ENCODE measurements around the gene PITPNC1.

The PITPNC1 gene

GRCh38 chr17:67546578-67547527, 169.8 kb downstream of the PITPNC1 start:
- no peak overlapping the region for H2BK120ac ChIP-seq (ENCODE audit: insufficient read depth, low read length, poor library complexity)
- no peak overlapping the region for H3K4me3 ChIP-seq (ENCODE audit: low read depth, low read length)
- no peak overlapping the region for H3K23ac ChIP-seq (ENCODE audit: low read length)
- no peak overlapping the region for H4K91ac ChIP-seq (ENCODE audit: low read depth, low read length)
- no peak for DNase-seq
- H3K4me1 ChIP-seq (ENCODE audit: control insufficient read depth in 1 of 2, insufficient read depth in 2 of 2, low read length in 2 of 2): no peaks in the 10 kb centered on the region
- H3K9ac ChIP-seq (ENCODE audit: low read length): no peak overlapping the region
- no peak overlapping the region for H4K12ac ChIP-seq (ENCODE audit: low read depth, low read length)
- no peaks in the 10 kb centered on the region for H3K79me2 ChIP-seq (ENCODE audit: control insufficient read depth, insufficient read depth, low read length, poor library complexity)
- WGBS (ENCODE audit: extremely low coverage, insufficient coverage, insufficient read length): no CpG with 5 or more reads among the region's 11 CpGs
- no peak overlapping the region for H3K18ac ChIP-seq (ENCODE audit: low read length)
- no peaks in the 10 kb centered on the region for H3K79me1 ChIP-seq (ENCODE audit: low read length)
- H4K8ac ChIP-seq (ENCODE audit: low read depth, low read length): no peak overlapping the region
- no peak overlapping the region for H3K4ac ChIP-seq (ENCODE audit: low read depth, low read length)
- H3K14ac ChIP-seq (ENCODE audit: low read length): no peak overlapping the region
- H2BK5ac ChIP-seq (ENCODE audit: low read depth, low read length, poor library complexity): no peak overlapping the region
- no peaks in the 10 kb centered on the region for H3K9me3 ChIP-seq (ENCODE audit: insufficient read depth, low read depth, low read length)
- H3K27me3 ChIP-seq (ENCODE audit: insufficient read depth, low read length): no peaks in the 10 kb centered on the region
- H2AK5ac ChIP-seq (ENCODE audit: low read length): no peak overlapping the region
- no peak overlapping the region for H3K27ac ChIP-seq (ENCODE audit: low read depth, low read length)
- no peak overlapping the region for H3K4me2 ChIP-seq (ENCODE audit: low read length)
- no peak overlapping the region for H2AFZ ChIP-seq (ENCODE audit: insufficient read depth, low read length, poor library complexity)
- no peak overlapping the region for H2BK12ac ChIP-seq (ENCODE audit: low read length)
- no peaks in the 10 kb centered on the region for H3K36me3 ChIP-seq (ENCODE audit: control insufficient read depth in 1 of 2, insufficient read depth in 2 of 2, low read length in 2 of 2)

- H3K27me3 ChIP-seq (ENCODE audit: insufficient read depth, low read length): no peaks in the 10 kb centered on the region
- WGBS (ENCODE audit: extremely low coverage, insufficient coverage, insufficient read length): no CpG with 5 or more reads among the region's 3 CpGs
- no peaks in the 10 kb centered on the region for H3K79me1 ChIP-seq (ENCODE audit: low read length)
- no peak overlapping the region for H3K4me3 ChIP-seq (ENCODE audit: low read depth, low read length)
- no peak overlapping the region for H2AK5ac ChIP-seq (ENCODE audit: low read length)
- no peak overlapping the region for H2BK120ac ChIP-seq (ENCODE audit: insufficient read depth, low read length, poor library complexity)
- H3K36me3 ChIP-seq (ENCODE audit: control insufficient read depth in 1 of 2, insufficient read depth in 2 of 2, low read length in 2 of 2): no peaks in the 10 kb centered on the region
- H4K91ac ChIP-seq (ENCODE audit: low read depth, low read length): no peak overlapping the region
- no peak overlapping the region for H3K18ac ChIP-seq (ENCODE audit: low read length)
- no peak overlapping the region for H3K4ac ChIP-seq (ENCODE audit: low read depth, low read length)
- H2BK12ac ChIP-seq (ENCODE audit: low read length): no peak overlapping the region
- no peaks in the 10 kb centered on the region for H3K79me2 ChIP-seq (ENCODE audit: control insufficient read depth, insufficient read depth, low read length, poor library complexity)
- H4K8ac ChIP-seq (ENCODE audit: low read depth, low read length): no peak overlapping the region
- no peak overlapping the region for H3K23ac ChIP-seq (ENCODE audit: low read length)
- DNase-seq: no peak
- no peak overlapping the region for H2AFZ ChIP-seq (ENCODE audit: insufficient read depth, low read length, poor library complexity)
- no peak overlapping the region for H3K4me2 ChIP-seq (ENCODE audit: low read length)
- H3K9ac ChIP-seq (ENCODE audit: low read length): no peak overlapping the region
- no peak overlapping the region for H4K12ac ChIP-seq (ENCODE audit: low read depth, low read length)
- no peaks in the 10 kb centered on the region for H3K4me1 ChIP-seq (ENCODE audit: control insufficient read depth in 1 of 2, insufficient read depth in 2 of 2, low read length in 2 of 2)
- H3K14ac ChIP-seq (ENCODE audit: low read length): no peak overlapping the region
- H3K9me3 ChIP-seq (ENCODE audit: insufficient read depth, low read depth, low read length): no peaks in the 10 kb centered on the region
- no peak overlapping the region for H3K27ac ChIP-seq (ENCODE audit: low read depth, low read length)
- H2BK5ac ChIP-seq (ENCODE audit: low read depth, low read length, poor library complexity): no peak overlapping the region
Observed at GRCh38 chr17:67548693-67549092, 171.6 kb downstream of the PITPNC1 start.

- Histone ChIP-seq H2BK5ac (ENCODE audit: low read depth, low read length, poor library complexity) (no peak overlapping the region), H3K9ac (ENCODE audit: low read length) (no peak overlapping the region), H2BK12ac (ENCODE audit: low read length) (no peak overlapping the region), H4K8ac (ENCODE audit: low read depth, low read length) (no peak overlapping the region), H3K14ac (ENCODE audit: low read length) (no peak overlapping the region), H3K4me2 (ENCODE audit: low read length) (no peak overlapping the region), H4K91ac (ENCODE audit: low read depth, low read length) (no peak overlapping the region), H2AFZ (ENCODE audit: insufficient read depth, low read length, poor library complexity) (no peak overlapping the region), H3K4me1 (ENCODE audit: control insufficient read depth in 1 of 2, insufficient read depth in 2 of 2, low read length in 2 of 2) (no peaks in the 10 kb centered on the region), H3K9me3 (ENCODE audit: insufficient read depth, low read depth, low read length) (no peaks in the 10 kb centered on the region), H3K79me1 (ENCODE audit: low read length) (no peaks in the 10 kb centered on the region), H3K4ac (ENCODE audit: low read depth, low read length) (no peak overlapping the region), H3K27me3 (ENCODE audit: insufficient read depth, low read length) (no peaks in the 10 kb centered on the region), H3K23ac (ENCODE audit: low read length) (no peak overlapping the region), H2AK5ac (ENCODE audit: low read length) (no peak overlapping the region), H3K79me2 (ENCODE audit: control insufficient read depth, insufficient read depth, low read length, poor library complexity) (no peaks in the 10 kb centered on the region), H3K27ac (ENCODE audit: low read depth, low read length) (no peak overlapping the region), H3K18ac (ENCODE audit: low read length) (no peak overlapping the region), H3K36me3 (ENCODE audit: control insufficient read depth in 1 of 2, insufficient read depth in 2 of 2, low read length in 2 of 2) (no peaks in the 10 kb centered on the region), H2BK120ac (ENCODE audit: insufficient read depth, low read length, poor library complexity) (no peak overlapping the region), H3K4me3 (ENCODE audit: low read depth, low read length) (no peak overlapping the region), H4K12ac (ENCODE audit: low read depth, low read length) (no peak overlapping the region)
- peak in 1 of 2 donors; percentile 8 for DNase-seq
- no CpG with 5 or more reads among the region's 9 CpGs for WGBS (ENCODE audit: extremely low coverage, insufficient coverage, insufficient read length)
Observed at GRCh38 chr17:67549820-67550219, 172.7 kb downstream of the PITPNC1 start.

- H3K79me1 ChIP-seq (ENCODE audit: low read length): no peaks in the 10 kb centered on the region
- no peak overlapping the region for H2BK12ac ChIP-seq (ENCODE audit: low read length)
- no peak overlapping the region for H2AFZ ChIP-seq (ENCODE audit: insufficient read depth, low read length, poor library complexity)
- H3K4ac ChIP-seq (ENCODE audit: low read depth, low read length): no peak overlapping the region
- WGBS (ENCODE audit: extremely low coverage, insufficient coverage, insufficient read length): no CpG with 5 or more reads among the region's 6 CpGs
- H3K23ac ChIP-seq (ENCODE audit: low read length): no peak overlapping the region
- no peak overlapping the region for H3K9ac ChIP-seq (ENCODE audit: low read length)
- no peak overlapping the region for H2AK5ac ChIP-seq (ENCODE audit: low read length)
- no peak overlapping the region for H2BK120ac ChIP-seq (ENCODE audit: insufficient read depth, low read length, poor library complexity)
- DNase-seq: no peak
- no peaks in the 10 kb centered on the region for H3K36me3 ChIP-seq (ENCODE audit: control insufficient read depth in 1 of 2, insufficient read depth in 2 of 2, low read length in 2 of 2)
- no peak overlapping the region for H4K12ac ChIP-seq (ENCODE audit: low read depth, low read length)
- no peaks in the 10 kb centered on the region for H3K79me2 ChIP-seq (ENCODE audit: control insufficient read depth, insufficient read depth, low read length, poor library complexity)
- H2BK5ac ChIP-seq (ENCODE audit: low read depth, low read length, poor library complexity): no peak overlapping the region
- no peak overlapping the region for H3K4me2 ChIP-seq (ENCODE audit: low read length)
- H4K91ac ChIP-seq (ENCODE audit: low read depth, low read length): no peak overlapping the region
- H3K9me3 ChIP-seq (ENCODE audit: insufficient read depth, low read depth, low read length): no peaks in the 10 kb centered on the region
- H4K8ac ChIP-seq (ENCODE audit: low read depth, low read length): no peak overlapping the region
- no peak overlapping the region for H3K4me3 ChIP-seq (ENCODE audit: low read depth, low read length)
- no peak overlapping the region for H3K18ac ChIP-seq (ENCODE audit: low read length)
- H3K27ac ChIP-seq (ENCODE audit: low read depth, low read length): no peak overlapping the region
- H3K27me3 ChIP-seq (ENCODE audit: insufficient read depth, low read length): no peaks in the 10 kb centered on the region
- H3K14ac ChIP-seq (ENCODE audit: low read length): no peak overlapping the region
- H3K4me1 ChIP-seq (ENCODE audit: control insufficient read depth in 1 of 2, insufficient read depth in 2 of 2, low read length in 2 of 2): no peaks in the 10 kb centered on the region
Observed at GRCh38 chr17:67554634-67555033, 177.6 kb downstream of the PITPNC1 start.
